ENCODE data around the gene HDGFL2.

Gene HDGFL2

GRCh38 chr19:4499855-4500254, 27.8 kb downstream of the HDGFL2 start:
- no peak for DNase-seq (ENCODE audit: low read depth)

- no peak for DNase-seq (ENCODE audit: low read depth)
Measured at GRCh38 chr19:4500841-4501591, 28.9 kb downstream of the HDGFL2 start.

- no peak for DNase-seq (ENCODE audit: low read depth)
Measured at GRCh38 chr19:4501691-4502090, 29.6 kb downstream of the HDGFL2 start.

GRCh38 chr19:4502282-4503131, 30.4 kb downstream of the HDGFL2 start:
- no peak for DNase-seq (ENCODE audit: low read depth)

GRCh38 chr19:4503132-4503824, 31.2 kb downstream of the HDGFL2 start:
- DNase-seq (ENCODE audit: low read depth) = no peak

GRCh38 chr19:4503825-4504170, 31.7 kb downstream of the HDGFL2 start:
- DNase-seq (ENCODE audit: low read depth) = no peak

GRCh38 chr19:4504297-4504701, 32.2 kb downstream of the HDGFL2 start:
- no peak for DNase-seq (ENCODE audit: low read depth)

GRCh38 chr19:4504891-4505569, 32.9 kb downstream of the HDGFL2 start:
- no peak for DNase-seq (ENCODE audit: low read depth)

- no peak for DNase-seq (ENCODE audit: low read depth)
Measured at GRCh38 chr19:4505570-4506448, 33.7 kb downstream of the HDGFL2 start.

- DNase-seq (ENCODE audit: low read depth) = no peak
Measured at GRCh38 chr19:4506449-4507149, 34.5 kb downstream of the HDGFL2 start.

- no peak for DNase-seq (ENCODE audit: low read depth)
Measured at GRCh38 chr19:4507150-4507452, 35.0 kb downstream of the HDGFL2 start.

GRCh38 chr19:4507804-4508203, 35.7 kb downstream of the HDGFL2 start:
- no peak for DNase-seq (ENCODE audit: low read depth)

GRCh38 chr19:4508698-4509097, 36.6 kb downstream of the HDGFL2 start:
- no peak for DNase-seq (ENCODE audit: low read depth)

GRCh38 chr19:4510435-4511255, 38.5 kb downstream of the HDGFL2 start:
- no peak for DNase-seq (ENCODE audit: low read depth)

- no peak for DNase-seq (ENCODE audit: low read depth)
Measured at GRCh38 chr19:4511300-4512054, 39.4 kb downstream of the HDGFL2 start.

- no peak for DNase-seq (ENCODE audit: low read depth)
Measured at GRCh38 chr19:4512070-4512469, 40.0 kb downstream of the HDGFL2 start.

GRCh38 chr19:4513248-4513647, 41.2 kb downstream of the HDGFL2 start:
- no peak for DNase-seq (ENCODE audit: low read depth)

GRCh38 chr19:4515732-4516131, 43.6 kb downstream of the HDGFL2 start:
- no peak for DNase-seq (ENCODE audit: low read depth)
